ENCODE results near the gene PDZD2. TPM values are rescaled to one million over a fixed set of nuclear protein-coding genes. Genes with fewer than 3 reads are reported as not detected.

PDZD2 gene
- total and polyA plus RNA-seq, 2 experiments from 2014 or later = 8.3 to 16.9 TPM

DNA sequence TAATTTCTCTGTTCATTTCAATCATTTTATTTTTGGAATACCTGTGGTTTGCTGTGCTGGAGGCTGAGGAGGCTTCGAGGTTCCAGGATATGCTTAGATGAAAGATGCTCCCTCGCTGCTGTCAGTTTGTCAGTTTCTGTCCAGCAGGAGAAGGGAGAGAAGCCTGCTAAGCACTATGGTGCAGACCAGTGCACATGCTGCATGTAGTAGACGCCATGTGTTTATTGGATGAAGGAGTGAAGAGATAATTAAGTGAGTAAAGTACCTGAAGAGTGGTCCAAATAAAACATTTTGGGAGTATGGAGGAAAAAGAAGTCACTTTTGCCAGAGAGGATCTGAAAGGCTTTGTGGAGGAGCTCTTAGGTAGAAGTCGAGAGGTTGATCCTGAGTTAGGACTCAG lies 2.1 kb downstream of the PDZD2 start:
- Histone ChIP-seq H3K4me2 (no peak overlapping the region), H3F3A (replicated peaks; ENCODE audit: low read depth) (peaks cover 6% of the 10 kb centered on the region; the same call in 1 of the 2 replicates), H3K36me3 (ENCODE audit: insufficient read depth) (no peaks in the 10 kb centered on the region), H3K9me2 (ENCODE audit: insufficient read depth) (no peaks in the 10 kb centered on the region), H3K27me3 (ENCODE audit: insufficient read depth) (peaks cover 17% of the 10 kb centered on the region), H4K20me1 (replicated peaks; ENCODE audit: insufficient read depth) (peaks cover 9% of the 10 kb centered on the region; the same call in 1 of the 2 replicates), H3K27ac (ENCODE audit: low read depth) (no peak overlapping the region), H3K4me3 (no peak overlapping the region), H3K4me1 (ENCODE audit: insufficient read depth) (peaks cover 27% of the 10 kb centered on the region), H3K79me2 (replicated peaks; ENCODE audit: insufficient read depth) (no peaks in the 10 kb centered on the region; the same call in 1 of the 2 replicates), H2AFZ (no peak overlapping the region)
- H3K36me3 Mint-ChIP-seq (ENCODE audit: low read depth) = no peaks in the 10 kb centered on the region
- H3K9me3 Mint-ChIP-seq = no peaks in the 10 kb centered on the region
- peaks cover 18% of the 10 kb centered on the region; the same call in 2 of the 3 replicates for H3K4me1 Mint-ChIP-seq
- ATAC-seq = no peak
- no peak overlapping the region for H3K27ac Mint-ChIP-seq
- no peak overlapping the region for H3K4me3 Mint-ChIP-seq
- TF ChIP-seq POLR2AphosphoS5 (IDR thresholded peaks at IDR 0.05; ENCODE audit: low read depth) (no peak), EZH2 (IDR thresholded peaks at IDR 0.05; ENCODE audit: low read depth, unreplicated experiment) (no peak), STAT1 (IDR thresholded peaks at IDR 0.05; ENCODE audit: unreplicated experiment) (no peak), CREB1 (CRISPR knock-in tag; IDR thresholded peaks at IDR 0.05; ENCODE audit: low read depth) (no peak), ZNF331 (CRISPR knock-in tag; IDR thresholded peaks at IDR 0.05; ENCODE audit: low read depth) (no peak), ZNF462 (CRISPR knock-in tag; IDR thresholded peaks at IDR 0.05) (no peak), ZNF114 (CRISPR knock-in tag; IDR thresholded peaks at IDR 0.05) (no peak), REST (IDR thresholded peaks at IDR 0.05; ENCODE audit: unreplicated experiment) (no peak), NANOG (IDR thresholded peaks at IDR 0.05; ENCODE audit: borderline replicate concordance) (no peak), JUNB (IDR thresholded peaks at IDR 0.05; ENCODE audit: unreplicated experiment) (no peak), EZH2phosphoT487 (IDR thresholded peaks at IDR 0.05; ENCODE audit: unreplicated experiment) (no peak)
- TF ChIP-seq, protein P1, sequence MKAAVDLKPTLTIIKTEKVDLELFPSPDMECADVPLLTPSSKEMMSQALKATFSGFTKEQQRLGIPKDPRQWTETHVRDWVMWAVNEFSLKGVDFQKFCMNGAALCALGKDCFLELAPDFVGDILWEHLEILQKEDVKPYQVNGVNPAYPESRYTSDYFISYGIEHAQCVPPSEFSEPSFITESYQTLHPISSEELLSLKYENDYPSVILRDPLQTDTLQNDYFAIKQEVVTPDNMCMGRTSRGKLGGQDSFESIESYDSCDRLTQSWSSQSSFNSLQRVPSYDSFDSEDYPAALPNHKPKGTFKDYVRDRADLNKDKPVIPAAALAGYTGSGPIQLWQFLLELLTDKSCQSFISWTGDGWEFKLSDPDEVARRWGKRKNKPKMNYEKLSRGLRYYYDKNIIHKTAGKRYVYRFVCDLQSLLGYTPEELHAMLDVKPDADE (IDR thresholded peaks at IDR 0.05) = no peak
- TF ChIP-seq, protein P2, sequence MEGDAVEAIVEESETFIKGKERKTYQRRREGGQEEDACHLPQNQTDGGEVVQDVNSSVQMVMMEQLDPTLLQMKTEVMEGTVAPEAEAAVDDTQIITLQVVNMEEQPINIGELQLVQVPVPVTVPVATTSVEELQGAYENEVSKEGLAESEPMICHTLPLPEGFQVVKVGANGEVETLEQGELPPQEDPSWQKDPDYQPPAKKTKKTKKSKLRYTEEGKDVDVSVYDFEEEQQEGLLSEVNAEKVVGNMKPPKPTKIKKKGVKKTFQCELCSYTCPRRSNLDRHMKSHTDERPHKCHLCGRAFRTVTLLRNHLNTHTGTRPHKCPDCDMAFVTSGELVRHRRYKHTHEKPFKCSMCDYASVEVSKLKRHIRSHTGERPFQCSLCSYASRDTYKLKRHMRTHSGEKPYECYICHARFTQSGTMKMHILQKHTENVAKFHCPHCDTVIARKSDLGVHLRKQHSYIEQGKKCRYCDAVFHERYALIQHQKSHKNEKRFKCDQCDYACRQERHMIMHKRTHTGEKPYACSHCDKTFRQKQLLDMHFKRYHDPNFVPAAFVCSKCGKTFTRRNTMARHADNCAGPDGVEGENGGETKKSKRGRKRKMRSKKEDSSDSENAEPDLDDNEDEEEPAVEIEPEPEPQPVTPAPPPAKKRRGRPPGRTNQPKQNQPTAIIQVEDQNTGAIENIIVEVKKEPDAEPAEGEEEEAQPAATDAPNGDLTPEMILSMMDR (conservative IDR thresholded peaks at IDR 0.05; ENCODE audit: low read depth in 2 of 2) = no peak
- peaks cover 4% of the 10 kb centered on the region for H3K27me3 Mint-ChIP-seq (ENCODE audit: insufficient read depth, low read depth, poor library complexity)
- no peak for DNase-seq (ENCODE audit: low spot score)

All from GM23338 (cell line).